AML-193 (cell line): ENCODE measurements around the gene SLCO1C1.
"Not testable (repeated sequence)": the region's sequence is repeated elsewhere in the genome, so short reads cannot be mapped to it uniquely, and the experiment has no call there.

Source experiments
- DNase-seq, 2 experiments: peaks; one replicate each; lab custom pipeline; 2025; lab: John Stamatoyannopoulos, UW

The SLCO1C1 gene, protein sequence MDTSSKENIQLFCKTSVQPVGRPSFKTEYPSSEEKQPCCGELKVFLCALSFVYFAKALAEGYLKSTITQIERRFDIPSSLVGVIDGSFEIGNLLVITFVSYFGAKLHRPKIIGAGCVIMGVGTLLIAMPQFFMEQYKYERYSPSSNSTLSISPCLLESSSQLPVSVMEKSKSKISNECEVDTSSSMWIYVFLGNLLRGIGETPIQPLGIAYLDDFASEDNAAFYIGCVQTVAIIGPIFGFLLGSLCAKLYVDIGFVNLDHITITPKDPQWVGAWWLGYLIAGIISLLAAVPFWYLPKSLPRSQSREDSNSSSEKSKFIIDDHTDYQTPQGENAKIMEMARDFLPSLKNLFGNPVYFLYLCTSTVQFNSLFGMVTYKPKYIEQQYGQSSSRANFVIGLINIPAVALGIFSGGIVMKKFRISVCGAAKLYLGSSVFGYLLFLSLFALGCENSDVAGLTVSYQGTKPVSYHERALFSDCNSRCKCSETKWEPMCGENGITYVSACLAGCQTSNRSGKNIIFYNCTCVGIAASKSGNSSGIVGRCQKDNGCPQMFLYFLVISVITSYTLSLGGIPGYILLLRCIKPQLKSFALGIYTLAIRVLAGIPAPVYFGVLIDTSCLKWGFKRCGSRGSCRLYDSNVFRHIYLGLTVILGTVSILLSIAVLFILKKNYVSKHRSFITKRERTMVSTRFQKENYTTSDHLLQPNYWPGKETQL

DNA sequence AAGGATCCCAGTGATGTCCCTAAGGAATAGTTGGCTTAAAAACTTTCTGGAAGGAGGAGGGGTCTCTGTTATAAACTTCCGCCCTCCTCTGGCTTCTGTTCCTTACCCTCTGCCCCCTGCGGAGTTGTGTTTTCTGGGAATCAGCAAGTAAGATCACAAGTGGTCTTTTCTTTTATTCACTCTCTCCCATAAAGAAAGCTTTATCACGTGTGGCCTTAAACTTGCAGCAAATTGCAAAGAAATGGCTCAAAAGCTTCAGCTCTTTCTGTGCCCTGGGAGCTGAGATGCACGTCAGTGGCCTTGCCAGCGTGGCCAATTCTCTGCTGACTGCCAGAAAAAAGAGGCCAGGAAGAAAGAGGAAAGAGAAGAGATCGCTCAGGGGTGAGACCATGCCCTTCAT is at the start of gene SLCO1C1:
TSS of gene SLCO1C1 (plus strand) at position 101 of the 400 bp plus-strand sequence. CDS start 4,245 bp downstream, outside the sequence.
- no peak for DNase-seq

DNA sequence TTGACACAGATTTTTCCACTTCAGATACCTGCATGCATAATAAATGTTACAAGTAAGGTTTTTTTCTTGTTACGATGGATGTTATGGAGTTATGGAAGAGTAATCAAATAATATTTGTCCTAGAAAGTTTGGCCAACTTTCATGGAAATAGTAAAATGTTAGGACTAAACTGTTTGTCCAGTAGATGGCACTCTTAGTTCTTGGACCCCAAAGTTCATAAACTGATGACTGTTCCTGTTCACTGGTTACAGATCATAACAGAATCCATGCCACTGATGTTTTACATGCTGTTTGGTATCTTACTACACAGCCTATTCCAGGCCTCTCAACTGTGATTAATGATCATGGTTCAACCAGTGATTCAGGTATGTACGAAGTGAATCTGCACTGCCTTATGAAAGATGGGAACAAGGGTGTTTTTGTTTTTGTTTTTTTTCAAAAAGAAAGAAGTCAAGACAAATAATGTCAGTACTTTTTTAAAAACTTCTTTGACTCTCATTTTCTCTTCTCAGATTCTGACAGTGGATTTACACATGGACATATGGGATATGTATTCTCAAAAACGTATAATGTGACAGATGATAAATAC is 48.8 kb upstream of the SLCO1C1 start:
- DNase-seq: peak; percentile 5 to 16

DNA sequence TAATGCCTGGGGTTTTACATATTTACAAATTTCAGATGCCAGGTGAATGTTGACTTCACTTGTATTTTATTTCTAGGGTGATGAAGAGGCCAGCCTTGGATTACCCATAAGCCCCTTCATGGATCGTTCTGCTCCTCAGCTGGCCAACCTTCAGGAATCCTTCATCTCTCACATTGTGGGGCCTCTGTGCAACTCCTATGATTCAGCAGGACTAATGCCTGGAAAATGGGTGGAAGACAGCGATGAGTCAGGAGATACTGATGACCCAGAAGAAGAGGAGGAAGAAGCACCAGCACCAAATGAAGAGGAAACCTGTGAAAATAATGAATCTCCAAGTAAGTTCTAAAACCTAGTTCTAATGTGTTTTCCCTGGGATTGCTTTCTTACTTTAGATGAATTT is 41.3 kb upstream of the SLCO1C1 start:
- no peak for DNase-seq

DNA sequence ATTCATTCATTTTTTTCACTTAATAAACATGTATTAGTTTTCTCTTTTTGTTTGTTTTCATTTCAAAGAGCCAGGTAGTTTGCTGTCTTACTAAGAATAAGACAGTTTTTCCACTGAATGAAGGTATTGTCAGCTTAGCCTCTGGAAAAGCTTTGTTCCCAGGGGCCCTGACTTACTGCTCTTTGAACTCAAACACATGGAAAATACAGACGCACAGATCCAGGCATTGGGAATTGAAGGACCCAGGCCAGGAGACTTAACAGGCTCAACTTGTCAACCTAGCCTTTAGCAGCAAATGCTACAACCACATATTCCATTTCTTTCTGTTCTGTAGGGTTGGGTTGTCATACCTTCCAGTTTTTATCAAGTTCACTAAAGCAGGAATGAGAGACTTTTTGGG is 38.5 kb upstream of the SLCO1C1 start:
- DNase-seq: no peak

DNA sequence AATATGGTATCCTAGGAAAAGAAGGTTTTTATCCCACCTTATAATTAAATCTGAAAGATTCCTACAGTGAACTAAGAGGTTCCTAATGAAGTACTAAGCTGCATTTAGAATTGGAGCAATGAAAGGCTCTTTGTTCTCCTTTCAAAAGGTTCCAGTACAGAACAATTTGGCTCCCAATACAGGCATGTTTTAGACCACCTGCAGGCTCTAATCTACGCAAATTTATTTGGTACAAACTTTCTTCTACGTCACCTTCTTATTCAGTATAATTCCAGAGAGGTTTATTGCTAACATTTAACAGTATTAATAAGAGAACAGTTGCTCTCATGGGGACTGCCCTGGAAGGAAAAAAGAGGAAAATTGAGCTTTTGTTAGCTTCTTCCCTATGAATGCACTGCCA is 37.6 kb upstream of the SLCO1C1 start:
- no peak for DNase-seq

DNA sequence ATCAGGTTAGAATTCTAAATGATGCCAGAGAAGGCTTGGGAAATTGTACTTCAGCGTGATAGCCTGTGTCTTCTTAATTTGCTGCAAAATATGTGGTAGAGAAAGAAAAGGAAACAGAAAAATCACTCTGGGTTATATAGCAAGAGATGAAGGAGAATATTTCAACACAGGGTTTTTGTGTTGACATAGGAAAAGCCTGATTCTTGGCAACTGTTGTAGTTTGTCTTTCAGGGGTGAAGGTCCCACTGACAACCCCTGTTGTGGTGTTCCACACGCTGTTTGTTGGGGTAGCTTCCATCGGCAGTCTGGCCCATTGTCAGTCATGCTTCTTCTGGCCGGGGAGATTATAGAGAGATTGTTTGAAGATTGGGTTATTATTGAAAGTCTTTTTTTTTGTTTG is 13.8 kb upstream of the SLCO1C1 start:
- DNase-seq: no peak

DNA sequence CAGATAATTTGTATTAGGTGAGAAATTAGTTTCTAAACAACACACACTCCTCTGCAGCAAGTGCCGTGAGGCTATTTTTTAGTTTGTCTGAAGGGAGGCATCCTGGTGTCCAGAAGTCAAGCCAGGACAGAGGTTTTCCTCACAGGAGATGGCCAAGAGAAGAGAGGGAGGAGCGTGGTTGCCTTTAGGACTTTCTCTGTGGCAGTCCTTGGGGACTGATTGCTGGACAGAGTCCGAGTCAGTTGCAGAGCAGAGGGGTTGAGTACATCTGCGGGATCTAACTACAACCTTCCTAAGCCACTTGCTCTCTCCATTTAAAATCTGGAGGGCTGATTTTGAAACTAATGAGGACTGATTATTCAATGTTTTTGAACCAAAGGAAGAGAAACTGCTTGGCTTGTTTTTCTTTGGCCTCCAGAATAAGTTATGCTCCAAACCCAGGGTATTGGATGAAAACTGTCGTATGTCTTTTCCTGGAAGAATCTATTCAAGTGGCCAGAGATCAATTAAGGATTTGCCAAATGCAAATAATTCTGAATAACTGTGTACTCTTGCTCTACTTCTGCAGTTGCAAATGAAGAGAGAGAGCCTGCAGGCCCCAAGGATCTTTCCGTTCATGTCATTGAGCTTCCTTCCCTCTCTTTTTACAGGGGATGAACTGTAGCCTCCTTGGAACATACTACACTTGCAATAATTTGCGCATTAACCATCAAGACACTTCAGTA is 1.2 kb downstream of the SLCO1C1 start:
- no peak for DNase-seq

DNA sequence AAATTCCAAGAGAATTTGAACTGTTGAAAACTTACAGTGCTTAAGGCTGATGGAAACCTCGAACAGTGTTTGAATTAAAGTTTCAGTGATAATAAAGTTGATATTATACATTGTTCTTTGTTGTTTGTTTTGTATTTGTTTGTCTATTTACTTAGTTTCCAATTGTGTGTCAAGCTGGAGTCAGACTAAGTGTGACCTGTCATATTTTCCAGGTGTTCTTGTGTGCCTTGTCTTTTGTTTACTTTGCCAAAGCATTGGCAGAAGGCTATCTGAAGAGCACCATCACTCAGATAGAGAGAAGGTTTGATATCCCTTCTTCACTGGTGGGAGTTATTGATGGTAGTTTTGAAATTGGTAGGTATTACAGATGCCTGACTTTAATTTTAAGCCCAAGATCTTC is 6.0 kb downstream of the SLCO1C1 start:
- DNase-seq: no peak

DNA sequence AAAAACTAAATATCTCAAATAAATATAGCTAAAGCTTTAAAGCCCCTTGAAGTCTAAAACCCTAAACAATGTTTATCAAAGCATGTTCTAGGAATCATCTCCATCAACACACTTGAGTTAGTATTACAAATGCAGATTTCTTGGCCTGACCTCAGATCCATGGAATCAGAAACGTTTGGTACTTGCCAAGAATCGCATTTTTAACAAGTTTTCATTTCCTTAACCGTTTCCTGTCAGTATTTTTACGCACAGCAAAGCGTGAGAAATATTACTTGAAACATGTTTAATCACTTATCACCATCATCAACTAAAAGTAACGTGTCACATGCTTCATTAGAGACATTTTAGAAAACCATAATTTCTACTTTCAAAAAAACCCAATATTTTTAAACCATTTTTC is 9.7 kb downstream of the SLCO1C1 start:
- no peak for DNase-seq

DNA sequence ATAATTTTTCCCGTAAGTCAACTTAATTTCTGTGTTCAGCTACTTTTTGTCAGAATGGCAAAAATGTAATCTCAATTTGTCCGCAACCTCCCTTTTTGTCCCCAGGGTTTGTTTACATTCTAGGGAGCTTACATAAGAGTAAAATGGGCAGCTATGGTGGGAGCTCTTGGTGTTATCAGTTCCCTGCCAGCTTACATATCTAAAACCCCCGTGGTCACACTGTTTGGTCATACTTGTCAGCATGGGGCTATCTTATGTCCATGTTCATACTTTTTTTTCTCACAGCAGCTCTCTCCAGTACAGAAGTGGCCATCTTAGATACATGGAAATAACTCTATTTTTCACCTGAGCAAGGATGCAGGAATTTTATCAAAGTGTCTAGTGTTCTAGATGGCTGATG is 16.7 kb downstream of the SLCO1C1 start:
- DNase-seq: no peak

DNA sequence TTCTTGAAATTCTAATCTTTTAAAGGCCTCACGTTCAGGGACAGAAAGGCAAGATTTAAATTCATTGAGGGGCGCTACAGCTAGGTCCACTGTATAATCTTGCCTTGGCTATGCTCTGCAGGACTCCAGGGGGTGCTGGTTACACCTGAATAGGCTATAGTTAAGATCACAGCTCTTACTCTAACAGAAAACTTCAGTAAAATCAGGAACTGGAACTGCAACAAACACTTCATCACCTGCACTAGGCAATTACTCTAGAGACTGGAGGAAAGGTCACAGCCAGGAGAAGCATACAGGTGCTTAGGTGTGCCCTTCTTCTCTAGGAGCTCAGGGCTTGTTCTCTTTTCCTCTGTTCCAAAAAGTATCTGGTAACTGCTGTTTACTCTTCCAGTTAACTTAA is 20.9 kb downstream of the SLCO1C1 start:
- DNase-seq: no peak

DNA sequence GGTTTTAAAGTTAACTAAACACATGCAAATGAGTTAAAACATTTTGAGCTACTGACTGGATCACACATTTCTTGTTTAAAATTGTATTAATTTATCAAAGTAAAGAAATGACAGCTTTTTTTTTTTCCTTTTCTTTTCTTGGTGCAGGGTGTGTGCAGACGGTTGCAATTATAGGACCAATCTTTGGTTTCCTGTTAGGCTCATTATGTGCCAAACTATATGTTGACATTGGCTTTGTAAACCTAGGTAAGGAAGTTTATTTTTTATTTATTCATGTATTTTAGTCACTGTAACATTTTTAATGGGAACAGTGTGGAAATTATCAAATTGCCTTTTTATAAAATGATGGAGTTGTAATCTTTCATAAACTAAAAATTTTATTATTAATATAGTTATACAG is 21.9 kb downstream of the SLCO1C1 start:
- DNase-seq: no peak

DNA sequence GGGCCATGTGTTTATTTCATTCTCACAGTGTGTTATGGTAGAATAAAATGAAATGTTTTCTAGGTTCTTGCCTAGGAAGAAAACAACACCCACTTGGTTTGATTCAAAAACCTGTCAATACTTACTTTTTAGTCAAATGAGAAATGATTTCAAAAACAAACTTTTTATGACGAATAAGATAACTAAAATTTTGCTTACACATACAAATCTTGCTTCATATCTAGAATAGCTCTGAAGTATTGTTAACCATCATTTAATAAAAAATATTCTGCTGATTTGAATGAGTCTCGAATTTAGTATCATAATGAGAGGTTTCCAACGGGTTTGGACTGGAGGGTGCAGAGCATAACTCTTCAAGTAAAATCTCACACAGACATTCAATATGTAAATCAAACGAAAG is 23.2 kb downstream of the SLCO1C1 start:
- DNase-seq: no peak

DNA sequence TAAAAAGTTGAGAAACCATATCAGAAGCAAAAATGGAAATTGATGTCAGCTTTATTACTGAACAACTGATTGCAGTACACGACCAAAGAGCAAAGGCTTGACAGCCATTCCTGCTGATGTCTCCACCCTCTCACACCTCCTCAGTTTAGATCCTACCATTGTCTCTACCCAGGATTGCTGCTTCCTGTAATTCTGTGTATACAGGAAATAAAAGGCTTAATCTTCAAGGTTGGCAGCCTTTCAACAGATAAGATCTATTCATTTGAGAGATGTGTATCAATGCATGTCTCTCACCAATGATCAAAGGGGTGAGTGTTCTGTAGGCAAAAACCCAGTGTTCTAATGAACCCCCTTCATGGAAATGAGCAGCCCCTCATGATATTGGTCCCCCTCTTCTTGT is 27.0 kb downstream of the SLCO1C1 start:
- DNase-seq: no peak

DNA sequence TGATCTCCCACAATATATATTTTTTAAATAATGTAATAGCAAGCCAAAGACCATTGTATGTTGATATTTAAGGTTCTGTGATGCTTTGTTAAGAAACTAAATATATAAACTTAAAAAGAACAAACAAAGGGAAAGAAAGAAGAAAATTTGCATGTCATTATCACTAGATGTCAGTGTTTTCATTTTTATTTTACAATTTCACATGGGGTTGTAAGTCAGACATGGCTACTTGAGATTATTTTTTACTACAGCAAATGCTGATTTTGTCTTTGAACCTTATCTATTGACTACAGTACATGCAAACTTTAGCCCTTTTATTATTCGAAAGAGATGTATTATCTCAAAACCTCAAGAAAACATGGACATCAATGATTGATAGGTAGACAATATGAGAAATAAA is 36.1 kb downstream of the SLCO1C1 start:
- no peak for DNase-seq

DNA sequence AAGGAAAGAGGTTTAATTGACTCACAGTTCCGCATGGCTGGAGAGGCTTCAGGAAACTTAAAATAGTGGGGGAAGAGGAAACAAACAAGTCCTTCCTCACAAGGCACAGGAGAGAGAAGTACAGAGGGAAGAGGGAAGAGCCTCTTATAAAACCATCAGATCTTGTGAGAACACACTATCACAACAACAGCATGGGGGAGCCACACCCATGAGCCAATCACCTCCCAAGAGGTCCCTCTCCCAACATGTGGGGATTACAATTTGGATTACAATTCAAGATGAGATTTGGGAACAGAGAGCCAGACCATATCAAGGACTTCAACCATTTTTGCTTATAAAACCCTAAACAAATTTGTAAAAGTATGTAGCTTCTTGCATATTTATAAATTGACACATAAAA is 45.8 kb downstream of the SLCO1C1 start:
- no peak for DNase-seq

DNA sequence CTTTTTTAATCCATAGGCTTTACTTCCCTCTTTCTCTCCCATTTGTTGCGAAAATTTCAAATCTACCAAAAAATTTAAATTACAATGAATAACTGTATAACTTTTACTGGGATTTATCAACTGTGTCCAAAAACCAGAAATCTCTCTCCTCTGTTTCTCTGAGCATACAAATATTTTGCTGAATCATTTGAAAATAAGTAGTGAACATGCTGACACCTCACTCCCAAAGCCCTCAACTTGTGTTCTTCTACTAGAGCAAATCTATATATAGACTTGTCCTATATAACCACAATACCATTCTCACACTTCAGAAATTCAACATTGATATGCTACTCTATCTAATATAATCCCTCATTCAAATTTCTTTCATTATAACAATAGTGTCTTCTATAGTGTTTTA is 53.1 kb downstream of the SLCO1C1 start:
- DNase-seq: no peak

DNA sequence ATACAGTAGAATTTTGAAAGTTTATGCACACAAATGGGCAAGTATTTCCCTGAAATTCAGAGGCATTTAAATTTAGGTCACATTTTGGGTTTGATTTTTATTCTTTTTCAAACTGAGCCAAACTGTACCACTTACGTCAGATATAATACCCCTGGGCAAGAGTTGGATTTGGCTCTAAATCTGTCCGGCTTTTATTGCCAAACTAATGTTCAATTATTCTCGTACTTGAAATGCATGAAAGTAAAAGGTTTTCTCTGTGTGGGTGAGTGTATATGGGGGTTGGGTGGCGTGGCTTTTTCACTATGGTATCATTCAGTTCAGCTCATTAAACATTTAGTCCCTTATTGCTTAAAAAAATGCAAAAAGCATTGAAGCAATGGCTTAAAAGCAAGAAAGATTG is 55.9 kb downstream of the SLCO1C1 start:
- no peak for DNase-seq

DNA sequence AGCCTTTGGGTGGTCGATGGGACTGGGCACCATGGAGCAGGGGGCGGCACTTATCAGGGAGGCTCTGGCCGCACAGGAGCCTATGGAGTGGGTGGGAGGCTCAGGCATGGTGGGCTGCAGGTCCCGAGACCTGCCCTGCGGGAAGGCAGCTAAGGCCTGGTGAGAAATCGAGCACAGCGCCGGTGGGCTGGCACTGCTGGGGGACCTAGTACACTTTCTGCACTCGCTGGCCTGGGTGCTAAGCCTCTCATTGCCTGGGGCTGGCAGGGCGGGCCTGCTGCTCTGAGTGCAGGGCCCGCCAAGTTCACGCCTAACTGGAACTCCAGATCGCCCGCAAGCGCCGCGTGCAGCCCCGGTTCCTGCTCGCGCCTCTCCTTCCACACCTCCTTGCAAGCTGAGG is 82.3 kb downstream of the SLCO1C1 start:
- no peak for DNase-seq

DNA sequence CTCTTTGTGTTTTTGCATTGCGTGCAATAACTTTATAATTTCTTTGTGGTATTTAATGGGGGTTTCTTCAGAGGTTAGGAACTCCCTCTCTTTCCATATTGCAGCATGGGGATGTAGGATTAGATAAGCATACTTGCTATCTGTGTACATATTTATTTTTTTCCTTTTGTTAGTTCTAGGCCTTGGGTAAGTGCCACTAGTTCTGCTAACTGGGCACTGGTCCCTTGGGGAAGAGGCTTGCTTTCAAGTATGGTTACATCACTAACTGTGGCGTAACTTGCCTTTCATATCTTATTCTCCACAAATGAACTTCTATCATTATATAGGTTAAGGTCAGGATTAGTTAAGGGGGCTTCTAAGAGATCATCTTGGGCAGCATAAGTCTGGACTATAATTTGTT is 83.8 kb downstream of the SLCO1C1 start:
- DNase-seq: no peak

DNA sequence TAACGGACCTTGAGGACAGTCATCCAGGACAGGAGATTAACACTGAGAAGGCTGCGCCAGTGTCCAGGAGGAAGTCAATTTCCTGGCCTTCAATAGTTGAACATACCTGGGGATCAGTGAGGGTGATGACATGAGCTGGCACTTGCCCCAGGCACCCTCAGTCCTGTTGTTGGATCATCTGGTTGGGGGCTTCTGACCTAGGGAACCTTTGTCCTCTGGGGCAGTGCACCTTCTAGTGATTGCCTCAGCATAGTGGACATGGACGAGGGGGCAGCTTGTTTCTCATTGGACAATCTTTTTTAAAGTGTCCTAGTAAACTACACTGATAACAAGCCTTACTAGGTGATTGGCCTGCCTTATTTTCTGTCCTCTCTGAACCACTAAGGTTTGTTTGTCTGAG is 84.8 kb downstream of the SLCO1C1 start:
- DNase-seq: not testable (repeated sequence)

DNA sequence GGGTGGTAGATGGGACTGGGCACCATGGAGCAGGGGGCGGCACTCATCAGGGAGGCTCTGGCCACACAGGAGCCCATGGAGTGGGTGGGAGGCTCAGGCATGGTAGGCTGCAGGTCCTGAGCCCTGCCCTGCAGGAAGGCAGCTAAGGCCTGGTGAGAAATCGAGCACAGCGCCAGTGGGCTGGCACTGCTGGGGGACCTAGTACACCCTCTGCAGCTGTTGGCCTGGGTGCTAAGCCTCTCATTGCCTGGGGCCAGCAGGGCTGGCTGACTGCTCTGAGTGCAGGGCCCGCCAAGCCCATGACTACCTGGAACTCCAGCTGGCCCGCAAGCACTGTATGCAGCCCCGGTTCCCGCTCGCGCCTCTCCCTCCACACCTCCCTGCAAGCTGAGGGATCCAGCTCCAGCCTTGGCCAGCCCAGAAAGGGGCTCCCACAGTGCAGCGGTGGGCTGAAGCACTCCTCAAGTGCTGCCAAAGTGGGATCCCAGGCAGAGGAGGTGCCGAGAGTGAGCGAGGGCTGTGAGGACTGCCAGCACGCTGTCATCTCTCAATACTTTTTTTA is 88.7 kb downstream of the SLCO1C1 start:
- not testable (repeated sequence) for DNase-seq
